VCaP (cell line): Measurements from ENCODE around the gene NHLRC1.

ENCODE experiments used
- H3K27ac ChIP-seq: fragments of 450-650 bp; 2 replicates; pipeline ENCODE4 v1.5.1; 2017
- CTCF ChIP-seq: fragments of 450-650 bp; conservative IDR thresholded peaks from 2 replicates; pipeline ENCODE4 v1.5.1; 2017; ENCODE audit warnings: mild to moderate bottlenecking, moderate library complexity

NHLRC1 gene

GRCh38 chr6:18136260-18136659 is 13.8 kb upstream of the NHLRC1 start:
- H3K27ac ChIP-seq: no peak overlapping the region
- TF ChIP-seq CTCF: no peak

GRCh38 chr6:18135171-18135570 is 12.7 kb upstream of the NHLRC1 start:
- TF ChIP-seq CTCF: no peak
- no peak overlapping the region for H3K27ac ChIP-seq

- no peak for TF ChIP-seq CTCF
- H3K27ac ChIP-seq: no peak overlapping the region
Measured at GRCh38 chr6:18132346-18132745, 9.9 kb upstream of the NHLRC1 start.

- no peak overlapping the region for H3K27ac ChIP-seq
- TF ChIP-seq CTCF: no peak
Measured at GRCh38 chr6:18126121-18126520, 3.6 kb upstream of the NHLRC1 start.

- TF ChIP-seq CTCF: no peak
- H3K27ac ChIP-seq: no peak overlapping the region
Measured at GRCh38 chr6:18121580-18122127, 823 bp downstream of the NHLRC1 start.

GRCh38 chr6:18119236-18119635 is 3.2 kb downstream of the NHLRC1 start:
- no peak for TF ChIP-seq CTCF
- H3K27ac ChIP-seq: no peak overlapping the region

- no peak for TF ChIP-seq CTCF
- no peak overlapping the region for H3K27ac ChIP-seq
Measured at GRCh38 chr6:18118330-18118729, 4.1 kb downstream of the NHLRC1 start.
